G401.6 (cell line): ENCODE measurements around the gene NUP160.
"Not testable (repeated sequence)": the region's sequence is repeated elsewhere in the genome, so short reads cannot be mapped to it uniquely, and the experiment has no call there.

Source experiments
- FAIRE-seq: peaks from 2 replicates; lab custom pipeline; 2012; peaks lifted over from hg19 to GRCh38; lab: Jason Lieb, UNC

The NUP160 gene

DNA sequence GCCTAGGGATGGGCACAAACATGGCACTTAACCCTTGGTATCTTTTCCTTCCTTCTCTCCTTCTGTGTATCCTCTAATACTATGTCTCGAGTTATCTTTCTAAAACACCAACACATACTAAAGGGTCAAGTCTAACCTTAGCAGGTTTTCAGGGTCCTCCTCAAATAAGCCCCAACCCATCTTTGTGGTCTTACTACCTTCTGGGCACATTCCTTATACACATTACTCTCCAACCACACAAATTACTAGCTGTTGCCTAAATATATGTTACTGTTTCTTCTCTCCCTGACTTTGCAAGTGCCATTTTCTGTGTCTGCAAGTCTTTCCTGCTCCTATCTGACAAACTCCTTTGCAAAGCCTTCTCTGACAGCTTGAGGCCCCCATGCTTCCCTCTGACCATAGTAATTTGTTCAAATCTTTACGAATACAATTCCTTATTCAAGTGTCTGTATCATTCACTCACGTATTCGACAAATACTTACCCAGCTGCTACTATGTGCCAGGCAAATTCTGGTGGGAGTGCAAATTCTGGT, 15.8 kb upstream of the NUP160 start:
- FAIRE-seq = no peak

DNA sequence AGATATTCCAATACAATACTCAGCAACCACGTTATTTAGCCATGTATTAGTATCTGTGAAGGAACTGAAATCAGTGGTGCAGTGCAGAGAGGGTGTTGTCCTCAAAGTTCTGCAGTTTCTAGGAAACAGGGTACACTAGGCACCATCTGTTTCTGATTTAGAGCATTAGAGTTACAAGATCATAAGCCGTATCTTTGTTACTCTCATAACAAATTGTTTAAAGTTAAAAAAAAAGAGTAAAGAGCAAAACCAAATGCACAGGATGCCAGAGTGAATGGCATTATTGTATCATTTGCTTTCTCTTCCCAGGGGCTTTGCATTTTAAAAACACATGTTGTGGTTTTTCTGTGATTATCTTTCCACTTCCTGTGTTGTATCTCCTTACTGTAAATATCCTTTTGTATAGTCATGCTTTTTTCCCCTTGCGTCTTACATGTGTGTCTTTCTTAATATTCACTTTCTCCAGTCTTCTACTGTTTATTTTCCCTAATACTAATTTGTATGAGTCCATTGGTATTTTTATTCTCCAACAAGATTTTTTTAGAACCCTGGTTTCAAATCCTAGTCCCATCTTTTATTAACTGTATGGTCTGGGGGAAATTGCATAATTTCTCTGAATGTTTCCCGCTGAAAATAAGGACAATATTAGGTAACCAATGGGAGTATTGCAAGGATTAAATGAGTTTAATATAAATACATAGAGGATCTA, 15.2 kb upstream of the NUP160 start:
- FAIRE-seq = no peak

DNA sequence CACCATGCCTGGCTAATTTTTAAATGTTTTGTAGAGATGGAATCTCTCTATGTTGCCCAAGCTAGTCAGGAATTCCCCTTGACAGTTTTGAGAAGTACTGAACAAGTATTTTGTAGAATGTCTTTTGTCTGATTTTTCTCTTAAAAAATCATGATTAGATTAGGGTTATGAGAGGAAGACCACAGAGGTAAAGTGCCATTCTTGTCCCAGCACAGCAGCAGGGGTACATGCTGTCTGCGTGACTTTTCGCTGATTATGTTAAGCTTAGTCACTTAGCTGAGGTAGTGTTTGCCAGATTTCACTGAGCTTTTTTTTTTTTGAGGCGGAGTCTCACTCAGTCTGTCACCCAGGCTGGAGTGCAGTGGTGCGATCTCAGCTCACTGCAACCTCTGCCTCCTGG, 13.6 kb upstream of the NUP160 start:
- FAIRE-seq = no peak

DNA sequence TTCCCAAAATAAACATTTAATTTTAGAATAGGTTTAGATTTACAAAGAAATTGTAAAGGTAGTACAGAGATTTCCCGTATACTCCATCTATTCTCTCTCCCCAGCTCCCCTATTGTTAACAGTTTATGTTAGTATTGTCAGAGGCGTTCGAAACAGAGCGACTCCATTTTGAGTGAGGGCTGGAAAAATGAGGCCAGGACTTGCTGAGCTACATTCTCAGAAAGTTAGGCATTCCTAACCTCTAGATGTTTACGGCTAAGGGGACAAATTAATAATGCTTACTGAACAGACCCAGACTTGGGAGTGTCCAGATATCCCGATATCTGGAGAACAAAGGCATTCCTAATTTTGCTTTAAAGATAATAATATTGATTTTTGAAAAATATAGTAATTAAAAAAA, 12.4 kb upstream of the NUP160 start:
- no peak for FAIRE-seq

DNA sequence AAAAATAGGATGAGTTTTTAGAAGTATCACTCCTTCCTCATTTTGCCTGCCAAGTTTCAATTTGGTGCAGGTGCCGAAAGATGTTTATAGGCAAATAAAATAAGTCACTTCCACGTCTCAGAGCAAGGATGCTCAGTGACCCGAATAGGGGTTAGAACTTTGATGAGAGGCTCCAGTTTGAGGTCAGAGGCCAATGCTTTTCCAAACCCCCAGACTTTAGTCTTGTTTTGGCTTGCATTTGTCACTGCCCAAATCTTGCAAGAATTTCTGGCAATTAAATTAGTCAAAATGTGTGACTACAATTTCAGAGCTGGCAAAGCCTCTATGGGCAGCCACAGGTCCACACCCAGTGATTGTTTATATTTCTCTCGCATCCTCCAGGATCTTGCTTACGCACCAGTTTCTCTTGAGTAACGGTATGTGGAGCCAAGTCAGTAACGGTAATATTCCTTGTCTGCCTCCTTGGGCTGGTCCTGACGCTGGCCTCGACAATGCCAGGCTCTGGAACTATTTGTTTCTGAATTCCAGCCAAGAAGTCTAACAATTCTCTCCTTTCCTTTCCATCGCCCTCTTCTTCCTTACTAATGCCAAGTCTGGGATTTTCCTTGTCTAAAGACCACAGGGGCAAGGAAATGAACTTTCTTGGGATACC, 9.9 kb upstream of the NUP160 start:
- FAIRE-seq = no peak

DNA sequence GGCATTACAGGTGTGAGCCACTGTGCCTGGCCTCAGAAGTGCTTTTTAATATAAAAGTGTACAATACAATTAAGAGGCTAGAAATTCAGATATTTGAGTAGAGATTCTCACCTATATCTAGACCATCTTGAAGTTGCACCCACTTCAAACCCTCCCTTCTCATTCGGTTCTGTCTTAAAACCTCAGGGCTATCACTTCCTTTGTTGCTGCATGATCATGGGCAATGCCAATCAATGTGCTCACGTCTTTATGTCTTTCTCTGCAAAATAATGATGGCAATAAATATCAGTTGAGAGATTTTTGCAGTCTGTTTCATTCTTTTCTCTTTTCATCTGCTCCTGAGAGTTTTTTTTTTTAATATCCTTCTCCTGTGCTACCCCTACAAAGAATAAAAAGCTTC, 9.3 kb upstream of the NUP160 start:
- no peak for FAIRE-seq

DNA sequence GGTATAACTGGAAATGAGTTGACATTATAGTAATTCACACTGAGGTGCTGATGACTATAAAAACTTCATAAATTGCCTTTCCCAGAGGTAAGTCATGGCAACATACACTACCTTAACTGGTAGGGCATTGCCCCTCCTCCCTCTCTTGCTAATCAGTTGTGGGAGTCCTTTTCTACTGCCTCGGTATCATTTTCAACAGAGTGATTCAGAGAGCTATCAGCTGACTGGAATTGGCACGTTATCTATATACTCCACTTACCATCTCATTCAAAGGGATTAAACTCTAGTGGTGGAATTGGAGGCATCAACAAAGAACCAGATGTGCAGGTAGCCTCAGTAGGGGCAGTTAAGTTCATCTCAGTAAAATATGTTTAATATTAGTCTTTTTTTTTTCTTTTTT, 8.0 kb upstream of the NUP160 start:
- no peak for FAIRE-seq

DNA sequence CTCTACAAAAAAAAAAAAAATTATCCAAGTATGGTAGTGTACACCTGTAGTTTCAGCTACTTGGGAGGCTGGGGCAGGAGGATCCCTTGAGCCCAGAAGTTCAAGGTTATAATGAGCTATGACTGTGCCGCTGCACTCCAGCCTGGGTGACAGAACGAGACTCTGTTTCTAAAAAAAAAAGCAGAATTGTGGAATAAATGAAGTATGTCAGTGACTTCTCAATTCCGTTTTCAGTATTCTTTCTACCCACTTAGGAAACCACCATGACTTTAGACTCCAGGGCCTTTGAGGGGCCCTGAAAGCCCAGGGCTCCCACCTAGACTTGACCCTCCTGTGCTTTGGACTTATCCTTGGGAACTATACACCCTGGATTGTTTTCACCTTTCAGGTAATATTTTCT, 6.5 kb upstream of the NUP160 start:
- no peak for FAIRE-seq

DNA sequence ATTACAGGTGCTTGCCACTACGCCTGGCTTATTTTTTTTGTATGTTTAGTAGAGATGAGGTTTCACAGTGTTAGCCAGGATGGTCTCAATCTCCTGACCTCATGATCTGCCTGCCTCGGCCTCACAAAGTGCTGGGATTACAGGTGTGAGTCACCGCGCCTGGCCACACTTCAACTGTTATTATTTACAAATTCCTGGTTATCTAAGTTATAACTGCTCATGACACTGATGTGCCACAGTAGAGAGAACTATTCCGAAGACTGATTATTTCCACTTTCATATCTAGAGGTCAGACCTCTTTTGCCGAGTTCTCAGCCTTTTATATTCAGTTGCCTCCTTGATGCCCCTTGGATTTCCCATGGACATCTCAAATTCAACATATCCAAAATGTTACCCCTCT, 3.9 kb upstream of the NUP160 start:
- no peak for FAIRE-seq

DNA sequence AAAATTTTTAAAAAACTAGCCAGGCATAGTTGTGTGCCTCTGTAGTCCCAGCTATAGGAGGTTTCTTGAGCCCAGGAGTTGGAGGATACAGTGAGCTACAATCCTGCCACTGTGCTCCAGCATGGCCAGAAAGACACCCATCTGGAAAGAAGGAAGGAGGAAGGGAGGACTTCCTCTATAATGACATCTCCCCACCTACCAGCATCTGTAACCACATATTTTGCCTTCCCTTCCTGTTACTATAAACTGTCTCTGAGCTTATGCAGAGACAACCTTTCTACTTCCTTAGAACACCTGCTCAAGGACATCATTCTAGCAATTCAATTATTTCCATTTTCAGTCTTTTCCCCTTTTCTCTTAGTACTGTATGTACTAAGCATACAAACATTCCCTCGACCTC, 2.2 kb upstream of the NUP160 start:
- FAIRE-seq = no peak

DNA sequence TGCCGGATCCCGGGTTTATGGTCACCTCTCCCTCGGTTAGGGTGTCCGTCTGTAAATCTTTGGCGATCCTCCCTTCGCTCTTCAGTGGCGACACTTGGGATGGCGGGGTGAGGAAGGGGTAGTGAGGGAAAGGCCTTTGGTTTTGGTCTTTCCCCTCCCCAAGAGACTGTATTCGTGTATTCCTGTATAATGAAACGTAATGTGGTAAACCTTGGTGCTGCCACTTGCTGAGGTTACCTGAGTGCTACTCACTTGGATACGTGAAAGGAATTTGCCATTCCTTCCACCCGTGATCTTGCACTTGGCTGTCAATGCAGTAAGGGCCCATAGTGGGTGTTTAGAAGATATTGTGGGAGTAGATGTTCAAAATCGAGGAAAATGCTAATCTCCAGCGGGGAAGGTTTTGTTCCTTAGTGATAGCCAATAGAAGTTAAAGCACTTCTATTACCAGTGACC, 578 bp upstream of the NUP160 start:
- FAIRE-seq = no peak

DNA sequence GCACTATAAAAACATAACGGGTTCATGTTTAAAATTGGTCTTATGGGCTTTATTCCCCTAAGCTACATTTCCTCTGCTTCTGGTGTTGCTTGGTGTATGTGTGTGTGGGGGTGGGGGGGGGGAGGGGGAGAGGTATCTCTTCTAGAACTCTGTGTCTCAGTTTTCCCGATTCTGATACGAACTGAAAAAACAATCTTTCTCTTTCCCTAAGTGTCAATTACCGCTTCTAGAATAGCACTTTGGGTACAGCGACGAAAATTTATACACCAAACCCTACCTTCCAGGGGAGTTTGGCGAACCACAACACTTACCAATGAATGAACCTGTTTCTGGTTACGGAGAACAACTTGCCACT, 636 bp downstream of the NUP160 start:
- no peak for FAIRE-seq

DNA sequence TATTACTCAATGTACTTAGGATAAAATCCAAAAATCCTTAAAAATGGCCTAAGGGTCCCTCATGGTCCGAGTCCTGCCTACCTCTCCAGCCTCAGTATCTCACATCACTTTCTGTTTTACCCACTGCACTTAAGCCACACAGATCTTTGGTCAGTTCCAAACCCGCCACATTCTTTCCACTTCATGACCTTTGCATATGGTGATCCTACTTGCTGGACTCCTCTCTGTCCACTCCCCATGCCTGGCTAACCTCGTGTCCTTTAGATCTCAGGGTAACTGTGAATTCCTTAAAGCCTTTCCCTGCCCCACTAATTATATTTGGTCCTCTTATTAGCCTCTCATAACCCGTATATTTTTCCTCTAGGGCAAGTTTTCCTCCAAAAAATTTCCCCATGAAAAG, 1.2 kb downstream of the NUP160 start:
- FAIRE-seq = no peak

DNA sequence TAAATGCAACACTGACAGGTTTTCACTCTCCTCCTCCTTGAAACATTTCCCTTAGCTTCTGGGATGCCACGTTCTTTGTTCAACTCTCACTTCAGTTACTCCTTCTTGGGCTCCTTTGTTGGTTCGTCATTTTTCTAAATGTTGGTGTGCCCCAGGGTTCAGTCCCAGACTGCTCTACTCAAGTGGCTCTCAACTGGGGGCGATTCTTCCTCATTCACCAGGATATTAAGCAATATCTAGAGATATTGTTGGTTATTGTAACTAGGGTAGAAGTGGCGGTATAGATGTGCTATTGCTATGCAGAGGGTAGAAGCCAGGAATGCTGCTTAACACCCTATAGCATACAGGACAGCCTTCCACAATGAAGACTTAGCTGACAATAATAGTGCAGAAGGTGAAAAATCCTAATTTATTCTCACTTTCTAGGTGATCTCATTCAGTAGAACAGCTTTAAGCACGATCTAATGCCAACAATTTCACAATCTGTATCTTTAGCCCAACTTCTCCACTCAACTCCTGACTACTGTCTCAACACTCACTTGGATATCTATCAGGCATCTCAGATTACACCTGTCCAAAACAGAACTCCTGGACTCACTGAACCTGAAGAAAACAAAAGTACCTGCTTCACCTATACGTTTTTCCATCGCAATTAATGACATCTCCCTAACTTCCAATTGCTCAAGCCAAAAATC, 4.6 kb downstream of the NUP160 start:
- FAIRE-seq = no peak

DNA sequence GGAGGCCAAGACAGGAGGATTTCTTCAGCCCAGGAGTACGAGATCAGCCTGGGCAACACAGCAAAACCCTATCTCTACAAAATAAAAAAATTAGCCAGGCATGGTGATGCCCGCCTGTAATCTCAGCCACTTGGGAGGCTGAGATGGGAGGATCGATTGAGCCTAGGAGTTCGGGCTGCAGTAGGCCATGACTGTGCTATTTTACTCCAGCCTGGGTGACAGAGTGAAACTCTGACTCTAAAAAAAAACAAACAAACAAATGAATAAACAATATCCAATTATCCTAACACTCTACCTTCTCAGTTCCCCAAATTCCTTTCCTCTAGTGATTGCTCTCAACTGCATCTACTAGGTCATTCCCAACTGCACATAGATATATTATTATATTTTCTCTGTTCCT, 5.4 kb downstream of the NUP160 start:
- FAIRE-seq = no peak

DNA sequence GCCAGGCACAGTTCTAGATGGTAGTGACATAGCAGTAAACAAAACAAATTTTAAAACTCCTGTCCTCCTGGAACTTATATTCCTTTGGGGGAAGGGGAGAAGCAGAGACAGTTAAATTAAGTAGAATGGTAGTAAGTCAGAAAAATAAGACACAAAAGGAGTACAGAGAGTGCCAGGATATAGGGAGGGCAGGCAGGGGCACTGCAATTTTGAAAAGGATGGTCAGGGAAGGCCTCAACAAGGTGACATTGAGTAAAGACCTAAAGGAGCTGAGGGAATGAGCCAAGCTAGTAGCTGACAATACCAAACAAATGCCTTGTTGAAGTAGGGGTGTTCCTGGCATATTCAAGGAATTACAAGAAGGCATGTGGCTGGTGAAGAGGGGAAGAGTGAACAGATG, 10.2 kb downstream of the NUP160 start:
- no peak for FAIRE-seq

DNA sequence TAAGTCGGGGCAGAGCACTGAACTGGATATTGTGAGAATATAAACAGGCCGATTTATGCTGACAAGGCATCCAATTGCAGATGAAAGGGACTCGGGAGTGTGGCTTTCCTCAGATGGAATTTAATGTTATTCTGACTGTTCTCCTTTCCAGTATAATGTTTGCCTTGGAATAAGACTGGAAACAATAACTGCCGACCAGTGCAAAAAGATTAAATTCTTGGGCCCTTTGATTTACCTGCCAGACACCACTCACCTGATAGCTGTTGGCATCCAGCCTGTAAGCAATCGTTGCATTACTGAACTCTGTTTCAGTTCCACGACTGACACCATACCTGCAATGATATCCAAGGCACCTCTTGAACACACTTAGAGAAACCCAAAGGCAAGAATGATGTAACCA, 10.9 kb downstream of the NUP160 start:
- FAIRE-seq = no peak

DNA sequence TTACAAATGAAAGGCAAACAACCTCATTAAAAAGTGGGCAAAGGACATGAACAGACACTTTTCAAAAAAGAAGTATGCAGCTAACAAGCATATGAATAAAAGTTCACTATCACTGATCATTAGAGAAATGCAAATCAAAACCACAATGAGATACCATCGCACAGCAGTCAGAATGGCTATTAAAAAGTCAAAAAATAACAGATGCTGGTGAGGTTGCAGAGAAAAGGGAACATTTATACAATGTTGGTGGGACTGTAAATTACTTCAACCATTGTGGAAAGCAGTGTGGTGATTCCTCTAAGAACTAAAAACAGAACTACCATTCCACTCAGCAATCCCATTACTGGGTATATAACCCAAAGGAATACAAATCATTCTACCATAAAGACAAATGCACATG, 18.1 kb downstream of the NUP160 start:
- FAIRE-seq = not testable (repeated sequence)

DNA sequence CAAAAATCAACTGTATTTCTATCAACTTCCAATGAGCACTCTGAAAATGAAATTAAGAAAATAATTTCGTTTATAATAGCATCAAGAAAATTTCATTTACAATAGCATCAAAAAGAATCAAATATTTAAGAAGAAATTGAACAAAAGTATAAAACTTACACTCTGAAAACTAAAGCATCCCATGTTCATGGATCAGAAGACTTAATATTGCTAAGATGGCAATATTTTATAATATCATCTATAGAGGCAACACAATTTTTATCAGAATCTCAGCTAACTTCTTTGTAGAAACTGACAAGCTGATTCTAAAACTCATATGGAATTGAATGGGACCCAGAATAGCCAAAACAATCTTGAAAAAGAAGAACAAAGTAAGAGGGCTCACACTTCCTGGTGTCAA, 19.9 kb downstream of the NUP160 start:
- peak; percentile 31 for FAIRE-seq

DNA sequence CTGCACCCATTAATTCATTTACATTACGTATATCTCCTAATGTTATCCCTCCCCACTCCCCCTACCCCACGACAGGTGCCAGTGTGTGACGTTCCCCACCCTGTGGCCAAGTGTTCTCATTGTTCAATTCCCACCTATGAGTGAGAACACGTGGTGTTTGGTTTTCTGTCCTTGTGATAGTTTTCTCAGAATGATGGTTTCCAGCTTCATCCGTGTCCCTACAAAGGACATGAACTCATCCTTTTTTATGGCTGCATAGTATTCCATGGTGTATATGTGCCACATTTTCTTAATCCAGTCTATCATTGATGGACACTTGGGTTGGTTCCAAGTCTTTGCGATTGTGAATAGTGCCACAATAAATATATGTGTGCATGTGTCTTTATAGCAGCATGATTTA, 25.5 kb downstream of the NUP160 start:
- FAIRE-seq = not testable (repeated sequence)

DNA sequence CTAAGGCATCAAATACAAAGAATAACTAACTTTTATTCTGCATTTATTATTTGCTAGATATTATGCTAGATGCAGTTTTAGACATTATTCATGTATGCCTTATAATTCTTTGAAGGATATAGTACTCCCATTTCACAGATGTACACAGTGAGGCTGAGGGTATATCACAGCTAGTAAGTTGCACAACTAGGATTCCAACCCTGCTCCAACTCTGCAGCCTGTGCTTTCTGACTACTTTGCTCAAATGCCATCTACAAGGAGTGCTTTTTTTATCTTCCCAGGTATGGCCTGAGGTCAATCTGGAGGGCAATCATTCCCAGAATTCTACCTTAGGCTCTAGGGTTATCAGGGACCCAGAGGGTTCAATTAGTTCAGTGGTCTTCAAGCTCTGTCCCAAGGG, 28.4 kb downstream of the NUP160 start:
- FAIRE-seq = no peak

DNA sequence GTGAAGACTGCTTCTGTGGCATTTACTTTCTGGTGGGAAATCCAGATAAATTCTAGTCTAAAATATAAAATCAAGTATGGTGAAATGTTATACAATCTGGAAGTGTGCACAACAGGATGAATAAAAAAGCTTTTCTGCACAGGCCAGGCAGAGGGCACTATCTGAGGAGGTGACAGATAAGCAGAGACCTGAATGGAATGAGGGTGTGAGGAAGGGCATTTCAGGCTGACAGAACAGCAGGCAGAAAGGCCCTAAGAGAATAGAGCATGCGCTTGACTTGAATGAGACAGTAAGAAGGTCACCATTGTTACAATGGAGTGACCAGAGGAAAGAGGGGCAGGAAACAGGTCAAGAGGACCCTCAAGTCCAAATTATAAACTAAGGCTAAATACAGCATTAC, 47.4 kb downstream of the NUP160 start:
- no peak for FAIRE-seq

DNA sequence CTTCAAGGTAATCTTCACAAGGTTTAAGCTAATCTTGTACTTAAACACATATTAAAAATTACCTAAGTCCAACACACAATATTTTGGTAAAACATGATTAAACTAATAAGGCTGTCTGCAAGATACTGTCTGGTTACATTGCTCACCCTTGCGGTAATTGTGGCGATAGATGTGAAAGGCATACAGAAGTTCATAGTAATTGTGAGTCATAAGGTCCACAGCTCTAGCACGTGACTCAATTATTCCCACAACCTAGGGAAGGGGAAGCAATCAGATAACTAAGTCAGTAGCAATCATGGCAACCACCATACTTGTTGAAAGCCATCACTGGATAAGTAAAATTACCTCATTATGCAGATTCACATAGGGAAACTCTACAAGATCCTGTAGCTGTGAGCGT, 50.5 kb downstream of the NUP160 start:
- FAIRE-seq = no peak
